Measurements from ENCODE around the gene RNF43. TPM values are rescaled to one million over a fixed set of nuclear protein-coding genes. Genes with fewer than 3 reads are reported as not detected.
"Not testable (repeated sequence)": the region's sequence is repeated elsewhere in the genome, so short reads cannot be mapped to it uniquely, and the experiment has no call there.

The RNF43 gene
- total RNA-seq, 1 experiment from 2014 or later = not detected

- no peak for DNase-seq (ENCODE audit: low spot score)
These were observed 6.5 kb downstream of the RNF43 start for GRCh38 chr17:58410714-58411407.

DNA sequence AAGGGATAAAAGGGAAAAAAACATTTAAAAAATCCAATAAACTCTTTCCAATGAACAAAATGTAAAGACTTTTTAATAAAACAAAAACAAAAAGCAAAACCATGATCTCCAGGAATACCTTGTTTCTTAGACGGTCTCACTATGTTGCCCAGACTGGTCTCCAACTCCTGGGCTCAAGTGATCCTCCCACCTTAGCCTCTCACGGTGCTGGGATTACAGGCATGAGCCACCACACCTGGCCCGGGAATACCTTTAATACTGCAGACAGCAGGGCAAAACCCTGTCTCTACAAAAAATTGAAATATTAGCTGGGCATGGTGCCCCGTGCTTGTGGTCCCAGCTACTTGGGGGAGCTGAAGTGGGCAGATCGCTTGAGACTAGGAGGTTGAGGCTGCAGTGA lies 7.9 kb downstream of the RNF43 start:
- DNase-seq (ENCODE audit: low spot score) = no peak

DNA sequence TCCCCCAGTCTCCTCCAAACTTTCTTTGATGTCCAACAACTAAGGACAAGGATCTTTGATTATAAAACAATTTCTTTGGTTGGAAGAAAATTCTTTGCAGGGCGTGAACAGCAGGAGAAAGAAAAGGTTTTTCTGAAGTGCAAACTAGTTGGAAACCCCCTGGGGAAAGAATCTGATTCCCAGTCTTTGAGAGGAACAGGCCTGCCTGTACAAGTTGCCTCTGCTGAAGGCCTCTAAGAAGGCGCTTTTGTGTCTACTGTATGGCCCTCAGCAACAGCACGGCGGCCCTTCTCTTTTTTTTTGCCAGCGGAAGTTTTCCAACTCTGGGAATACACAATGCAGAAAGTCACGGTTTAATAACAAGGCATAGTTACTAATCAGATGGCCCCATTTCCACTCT lies 14.0 kb downstream of the RNF43 start:
- no peak for DNase-seq (ENCODE audit: low spot score)

DNA sequence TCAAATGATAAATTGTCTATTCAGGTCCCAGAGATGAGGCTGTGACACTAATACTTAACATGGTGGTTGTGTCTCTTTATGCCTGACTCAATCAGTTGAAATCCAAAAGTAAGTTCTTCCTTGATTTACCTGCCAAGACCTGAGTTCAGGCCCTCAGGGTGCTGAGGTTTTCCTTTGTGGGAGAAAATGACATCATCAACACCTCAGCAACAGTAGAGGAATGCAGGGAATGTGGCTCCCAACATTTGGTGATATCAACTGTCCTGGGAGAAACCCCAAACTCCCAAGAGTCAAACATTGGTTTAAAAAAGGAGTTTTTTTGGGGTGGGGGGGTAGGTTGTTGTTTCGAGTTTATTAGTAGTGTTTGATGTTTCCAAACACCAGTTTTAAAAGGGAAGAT lies 14.7 kb downstream of the RNF43 start:
- peak; percentile 46 for DNase-seq (ENCODE audit: low spot score)

DNA sequence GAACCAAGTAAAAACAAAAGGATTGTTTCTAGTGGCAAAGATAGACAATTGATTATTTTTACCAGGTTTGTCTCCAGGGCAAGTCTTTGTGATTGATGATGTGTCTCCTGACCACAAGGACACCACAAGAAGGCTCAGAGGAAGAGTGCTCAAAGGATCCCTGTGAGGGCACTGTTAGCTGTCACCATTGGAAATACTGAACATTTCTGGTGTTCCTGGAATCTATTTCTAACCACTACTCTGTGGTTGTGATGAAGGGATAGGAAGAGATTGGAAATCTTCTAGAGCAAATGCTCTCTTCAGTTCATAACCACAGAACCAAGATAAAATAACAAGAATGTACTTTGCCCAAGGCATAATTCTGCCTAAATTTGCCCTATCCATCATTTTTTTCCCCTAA lies 15.3 kb downstream of the RNF43 start:
- peak; percentile 61 for DNase-seq (ENCODE audit: low spot score)

DNA sequence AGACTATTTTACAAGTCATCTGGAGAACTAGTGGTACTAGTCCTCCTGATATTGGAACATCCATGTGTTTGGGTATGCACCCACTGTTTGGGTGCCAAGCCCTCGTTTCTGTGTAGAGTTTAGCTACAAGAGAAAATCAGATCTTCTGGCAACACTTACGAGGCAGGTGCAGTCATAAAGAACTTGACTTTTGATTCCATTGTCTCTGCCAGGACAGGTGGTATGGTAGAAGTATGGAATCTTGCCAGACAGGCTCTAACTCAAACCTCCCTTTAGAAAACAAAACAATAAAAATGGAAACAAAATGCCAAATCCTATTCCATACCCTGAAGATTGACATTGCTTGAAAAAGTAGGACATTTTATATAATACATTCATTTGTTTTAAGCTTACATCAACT lies 16.0 kb downstream of the RNF43 start:
- no peak for DNase-seq (ENCODE audit: low spot score)

- no peak for DNase-seq (ENCODE audit: low spot score)
These were observed 16.5 kb downstream of the RNF43 start for GRCh38 chr17:58400826-58401225.

- no peak for DNase-seq (ENCODE audit: low spot score)
These were observed 17.4 kb downstream of the RNF43 start for GRCh38 chr17:58399974-58400373.

GRCh38 chr17:58398574-58399266 lies 18.6 kb downstream of the RNF43 start:
- no peak for DNase-seq (ENCODE audit: low spot score)

GRCh38 chr17:58397421-58397820 lies 19.9 kb downstream of the RNF43 start:
- DNase-seq (ENCODE audit: low spot score) = not testable (repeated sequence)

GRCh38 chr17:58396173-58396572 lies 21.2 kb downstream of the RNF43 start:
- DNase-seq (ENCODE audit: low spot score) = no peak

DNA sequence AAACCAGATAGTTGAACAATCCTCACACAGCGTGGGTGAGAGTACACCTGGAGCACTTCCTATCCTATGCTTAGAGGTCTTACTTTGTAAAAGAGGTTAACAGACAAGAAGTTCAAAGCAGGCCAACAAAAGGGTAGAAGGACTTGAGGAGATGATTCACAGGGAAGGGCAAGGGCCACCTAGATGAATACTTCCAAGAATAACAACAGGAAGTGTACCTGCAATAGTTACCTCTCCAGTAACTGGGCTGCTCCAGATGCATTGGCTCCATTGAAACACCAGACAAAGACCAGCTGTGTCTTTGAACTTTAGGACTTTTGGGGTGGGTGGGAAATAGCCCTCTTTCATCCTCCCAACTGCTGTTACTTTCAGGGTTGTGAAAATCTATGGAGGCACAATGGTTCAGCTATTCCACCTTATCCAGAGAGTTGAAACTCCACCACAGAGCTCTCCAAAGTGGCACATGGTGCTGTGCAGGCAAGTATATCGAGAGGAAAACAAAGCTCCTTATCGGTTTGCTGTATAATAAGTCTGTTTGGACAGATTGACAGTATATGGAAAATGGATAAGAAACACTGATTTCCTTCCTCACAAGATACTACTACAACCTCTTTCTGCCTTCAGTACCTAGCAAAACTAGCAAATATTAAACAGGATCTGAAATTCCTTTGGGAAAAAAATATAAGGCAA lies 22.7 kb downstream of the RNF43 start:
- DNase-seq (ENCODE audit: low spot score) = no peak

GRCh38 chr17:58391302-58391984 lies 25.9 kb downstream of the RNF43 start:
- DNase-seq (ENCODE audit: low spot score) = peak; percentile 60

- no peak for DNase-seq (ENCODE audit: low spot score)
These were observed 26.4 kb downstream of the RNF43 start for GRCh38 chr17:58390884-58391283.

- DNase-seq (ENCODE audit: low spot score) = no peak
These were observed 28.8 kb downstream of the RNF43 start for GRCh38 chr17:58388302-58389190.

- DNase-seq (ENCODE audit: low spot score) = peak; percentile 8
These were observed 29.5 kb downstream of the RNF43 start for GRCh38 chr17:58387834-58388233.

DNA sequence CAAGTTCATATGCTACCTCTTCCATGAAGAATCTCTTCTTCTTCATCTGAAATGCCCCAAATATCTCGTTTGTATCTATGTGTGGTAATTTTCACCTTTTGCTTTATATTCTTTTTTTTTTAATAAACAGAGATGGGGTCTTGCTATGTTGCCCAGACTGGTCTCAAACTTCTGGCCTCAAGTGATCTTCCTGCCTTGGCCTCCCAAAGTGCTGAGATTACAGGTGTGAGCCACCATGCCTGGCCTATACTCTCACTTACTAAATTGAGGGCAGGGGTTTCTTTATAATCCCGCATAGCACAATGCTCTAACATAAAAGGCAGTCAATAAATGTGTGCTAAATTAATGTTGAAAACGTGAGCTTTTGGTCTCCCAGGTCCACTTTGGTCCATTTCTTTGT lies 30.6 kb downstream of the RNF43 start:
- no peak for DNase-seq (ENCODE audit: low spot score)

DNA sequence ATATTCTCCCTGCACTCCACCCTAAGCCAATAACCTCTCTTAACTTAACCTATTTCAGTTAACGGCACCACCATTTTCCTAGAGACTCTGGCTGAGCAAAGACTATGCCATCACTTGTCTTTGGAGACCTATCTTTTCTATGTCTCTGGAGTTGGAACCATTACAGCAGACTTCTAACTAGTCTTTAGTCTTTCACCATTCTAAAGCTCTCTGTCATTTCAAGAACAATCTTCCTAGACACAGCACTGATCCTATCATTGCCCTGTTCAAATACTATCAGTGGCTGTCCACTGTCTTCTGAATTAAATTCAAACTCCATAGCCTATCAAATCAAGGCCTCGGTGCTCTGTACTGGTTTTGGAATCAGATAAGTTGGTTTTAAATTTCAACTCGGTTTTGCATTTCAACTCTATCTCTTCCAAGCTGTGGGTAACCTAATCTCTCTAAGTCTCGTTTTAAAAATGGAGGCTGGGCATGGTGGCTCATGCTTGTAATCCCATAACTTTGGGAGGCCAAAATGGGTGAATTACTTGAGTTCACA lies 31.9 kb downstream of the RNF43 start:
- DNase-seq (ENCODE audit: low spot score) = no peak

DNA sequence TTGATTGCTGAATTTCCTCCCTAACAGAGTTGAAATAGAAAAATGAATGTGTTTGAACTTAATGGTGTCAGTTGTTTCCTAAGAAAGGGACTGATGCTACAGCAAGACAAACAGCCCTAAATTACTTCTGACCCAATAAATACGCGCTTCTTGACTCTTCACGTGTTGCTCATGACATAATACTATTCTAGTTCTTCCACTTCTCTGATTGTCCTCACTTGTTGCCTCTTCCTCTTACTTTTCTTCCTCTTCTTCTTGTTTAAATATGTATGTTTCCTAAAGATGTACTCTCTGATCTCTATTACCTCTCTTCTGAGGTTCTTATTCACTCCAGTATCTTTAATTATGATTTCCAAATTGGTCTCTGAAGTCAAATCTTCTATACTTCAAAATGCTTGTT lies 32.4 kb downstream of the RNF43 start:
- DNase-seq (ENCODE audit: low spot score) = no peak

- DNase-seq (ENCODE audit: low spot score) = no peak
These were observed 33.4 kb downstream of the RNF43 start for GRCh38 chr17:58383892-58384462.

GRCh38 chr17:58382872-58383242 lies 34.5 kb downstream of the RNF43 start:
- no peak for DNase-seq (ENCODE audit: low spot score)

All from A172 (cell line).